Nephron (organoid): ENCODE measurements around the gene PIAS4.

Experiments
- H3K27ac Mint-ChIP-seq, 3 experiments: 2 replicates each; pipeline ENCODE4 v1.8.0; 2020; ENCODE audit warnings: mixed read lengths in 3 of 3, mild to moderate bottlenecking in 2 of 3, moderate library complexity in 1 of 3
- H3K27me3 Mint-ChIP-seq: 2 replicates; pipeline ENCODE4 v1.8.0; 2021; ENCODE audit warnings: low read depth, mild to moderate bottlenecking, moderate library complexity, mixed read lengths
- H3K36me3 Mint-ChIP-seq: 2 replicates; pipeline ENCODE4 v1.8.0; 2020; ENCODE audit warnings: low read depth, mixed read lengths
- H3K4me1 Mint-ChIP-seq: 2 replicates; pipeline ENCODE4 v1.8.0; 2020; ENCODE audit warnings: mixed read lengths
- H3K4me3 Mint-ChIP-seq, 3 experiments: 2 replicates each; pipeline ENCODE4 v1.8.0; 2020; ENCODE audit warnings: mild to moderate bottlenecking in 3 of 3, mixed read lengths in 3 of 3, moderate library complexity in 2 of 3
- H3K9me3 Mint-ChIP-seq: 2 replicates; pipeline ENCODE4 v1.8.0; 2020; ENCODE audit warnings: mixed read lengths
- CTCF ChIP-seq, 3 experiments: fragments of 200-600 bp; sonication (generic); IDR thresholded peaks; one replicate each; pipeline ENCODE4 v1.5.0; 2021; ENCODE audit warnings: antibody characterized with exemption in 3 of 3; ENCODE audit not compliant: unreplicated experiment in 3 of 3

PIAS4 gene

DNA sequence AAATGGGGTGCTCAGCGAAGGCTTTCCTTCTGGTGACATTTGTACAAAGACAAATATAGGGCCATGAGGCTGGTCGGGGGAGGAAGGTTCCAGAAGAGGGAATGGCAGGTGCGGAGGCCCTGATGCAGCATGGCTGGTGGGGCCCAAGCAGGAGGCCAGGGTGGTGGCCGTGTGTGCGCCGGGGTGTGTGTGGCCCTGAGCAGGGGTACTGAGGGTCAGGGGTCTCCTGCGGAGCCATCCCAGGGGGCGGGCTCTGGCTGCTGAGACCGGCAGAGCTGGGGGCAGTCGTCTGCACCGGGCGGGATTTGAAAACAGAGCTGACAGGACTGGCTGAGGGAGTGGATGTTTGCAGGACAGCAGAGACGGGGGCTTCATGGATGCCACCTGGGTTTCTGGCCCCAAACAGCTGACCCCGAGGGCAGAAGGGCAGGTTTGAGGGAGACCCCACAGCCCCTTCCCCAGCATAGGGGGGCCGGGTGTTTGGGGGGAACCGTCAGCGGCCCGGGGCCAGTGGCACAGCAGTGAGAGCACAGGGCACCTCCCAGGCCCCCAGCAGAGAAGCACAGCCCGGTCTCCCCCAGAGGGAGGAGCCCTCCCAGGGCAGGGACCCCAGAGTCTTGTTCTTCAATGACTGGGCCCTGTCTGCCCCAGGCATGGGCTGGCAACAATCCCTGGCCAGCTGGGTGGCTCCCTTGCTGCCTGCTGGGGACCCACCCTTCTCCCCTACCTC lies 11.4 kb downstream of the PIAS4 start:
- TF ChIP-seq CTCF (IDR thresholded peaks at IDR 0.05; ENCODE audit: unreplicated experiment in 3 of 3), result no peak
- H3K4me1 Mint-ChIP-seq, result peaks cover 13% of the 10 kb centered on the region
- H3K9me3 Mint-ChIP-seq, result no peaks in the 10 kb centered on the region
- peaks cover 33% of the 10 kb centered on the region for H3K36me3 Mint-ChIP-seq
- no peak overlapping the region for H3K27ac Mint-ChIP-seq
- H3K27me3 Mint-ChIP-seq, result no peaks in the 10 kb centered on the region
- H3K4me3 Mint-ChIP-seq, result no peak overlapping the region

- Mint-ChIP-seq H3K9me3 (no peaks in the 10 kb centered on the region), H3K36me3 (peaks cover 37% of the 10 kb centered on the region)
Measured at GRCh38 chr19:4019578-4019977, 12.0 kb downstream of the PIAS4 start.

GRCh38 chr19:4023600-4024398 lies 16.3 kb downstream of the PIAS4 start:
- no peak overlapping the region for H3K4me3 Mint-ChIP-seq
- no peak overlapping the region for H3K27ac Mint-ChIP-seq
- H3K4me1 Mint-ChIP-seq, result peaks cover 10% of the 10 kb centered on the region
- H3K9me3 Mint-ChIP-seq, result no peaks in the 10 kb centered on the region
- no peaks in the 10 kb centered on the region for H3K27me3 Mint-ChIP-seq
- peaks cover 47% of the 10 kb centered on the region for H3K36me3 Mint-ChIP-seq
- no peak for TF ChIP-seq CTCF (IDR thresholded peaks at IDR 0.05; ENCODE audit: unreplicated experiment in 3 of 3)

More at GRCh38 chr19:4019578-4019977, 12.0 kb downstream of the PIAS4 start:
- Mint-ChIP-seq H3K27ac (no peak overlapping the region), H3K4me3 (no peak overlapping the region), H3K4me1 (peaks cover 13% of the 10 kb centered on the region), H3K27me3 (no peaks in the 10 kb centered on the region)
- no peak for TF ChIP-seq CTCF (IDR thresholded peaks at IDR 0.05; ENCODE audit: unreplicated experiment in 3 of 3)

DNA sequence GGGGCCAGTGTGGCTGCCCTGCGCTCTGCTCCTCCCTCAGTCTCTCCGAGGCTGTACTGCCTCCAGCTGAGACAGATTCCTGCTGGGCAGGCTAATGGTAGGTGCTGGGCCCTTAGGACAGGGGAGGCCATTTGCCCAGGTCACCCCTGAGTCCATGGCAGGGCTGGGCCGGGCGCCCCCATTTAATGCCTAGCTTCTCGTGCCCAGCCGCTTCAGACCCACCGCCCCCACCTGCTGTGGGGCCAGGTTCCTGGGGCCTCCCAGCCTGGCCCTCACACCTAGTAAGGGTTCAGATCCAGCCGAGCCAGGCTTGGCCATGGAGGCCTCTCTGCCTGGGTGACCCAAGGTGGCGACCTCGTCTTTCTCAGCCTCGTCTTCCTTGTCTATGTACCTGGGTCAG lies 17.8 kb downstream of the PIAS4 start:
- Mint-ChIP-seq H3K4me3 (no peak overlapping the region), H3K27ac (no peak overlapping the region), H3K9me3 (no peaks in the 10 kb centered on the region), H3K36me3 (peaks cover 50% of the 10 kb centered on the region), H3K4me1 (peaks cover 9% of the 10 kb centered on the region), H3K27me3 (no peaks in the 10 kb centered on the region)
- TF ChIP-seq CTCF (IDR thresholded peaks at IDR 0.05; ENCODE audit: unreplicated experiment in 3 of 3), result no peak

DNA sequence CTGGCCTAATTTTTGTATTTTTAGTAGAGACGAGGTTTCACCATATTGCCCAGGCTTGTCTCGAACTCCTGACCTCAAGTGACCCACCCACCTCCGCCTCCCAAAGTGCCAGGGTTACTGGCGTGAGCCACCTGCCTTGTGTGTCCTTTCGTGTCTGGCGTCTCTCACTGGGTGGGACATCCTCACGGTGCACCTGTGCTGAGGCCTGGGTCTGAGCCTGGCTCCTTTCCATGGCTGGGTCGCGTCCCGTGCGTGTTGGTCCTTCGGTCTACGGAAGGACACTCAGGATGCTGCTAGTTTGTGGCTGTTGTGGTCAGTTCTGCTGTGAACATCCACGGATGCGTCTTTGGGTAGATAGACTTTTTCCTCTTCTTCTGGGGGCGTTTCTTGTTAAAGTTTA lies 19.6 kb downstream of the PIAS4 start:
- Mint-ChIP-seq H3K27ac (no peak overlapping the region), H3K27me3 (no peaks in the 10 kb centered on the region), H3K4me1 (peaks cover 4% of the 10 kb centered on the region), H3K36me3 (peaks cover 41% of the 10 kb centered on the region), H3K4me3 (no peak overlapping the region), H3K9me3 (no peaks in the 10 kb centered on the region)
- TF ChIP-seq CTCF (IDR thresholded peaks at IDR 0.05; ENCODE audit: unreplicated experiment in 3 of 3), result no peak
